HepG2 (cell line): ENCODE data around the gene DENND5A. TPM values are rescaled to one million over a fixed set of nuclear protein-coding genes. Genes with fewer than 3 reads are reported as not detected.
A peak's percentile ranks its signal among the peaks of the same experiment; 100 is the strongest.

Source experiments
- AHR ChIP-seq: IDR thresholded peaks from 2 replicates; pipeline ENCODE4 v1.6.1; 2018; ENCODE audit warnings: missing genetic modification reagents, missing compliant biosample characterization
- ETV5 ChIP-seq: IDR thresholded peaks from 2 replicates; pipeline ENCODE4 v1.6.1; 2018; ENCODE audit warnings: missing biosample characterization, missing genetic modification reagents, inconsistent platforms, borderline replicate concordance
- FOXA3 ChIP-seq: IDR thresholded peaks from 2 replicates; pipeline ENCODE4 v1.6.1; 2016; ENCODE audit warnings: missing genetic modification reagents, missing compliant biosample characterization
- HOXA7 ChIP-seq: sonication (generic); formaldehyde crosslinking; IDR thresholded peaks from 2 replicates; pipeline ENCODE4 v1.8.1; 2022; ENCODE audit warnings: mild to moderate bottlenecking, missing genetic modification reagents, moderate library complexity
- MEIS2 ChIP-seq: sonication (generic); formaldehyde crosslinking; IDR thresholded peaks from 2 replicates; pipeline ENCODE4 v1.9.0; 2021; ENCODE audit warnings: mild to moderate bottlenecking, missing genetic modification reagents
- NFE2L2 ChIP-seq: fragments of 150-350 bp; IDR thresholded peaks from 2 replicates; pipeline ENCODE4 v1.6.1; 2014; ENCODE audit warnings: low read length
- POGZ ChIP-seq: sonication (generic); formaldehyde crosslinking; IDR thresholded peaks from 2 replicates; pipeline ENCODE4 v1.4.0; 2020; ENCODE audit warnings: mild to moderate bottlenecking, missing genetic modification reagents
- ZNF121 ChIP-seq: sonication (generic); formaldehyde crosslinking; IDR thresholded peaks from 2 replicates; pipeline ENCODE4 v1.5.0; 2020; ENCODE audit warnings: mild to moderate bottlenecking, missing genetic modification reagents
- ZNF230 ChIP-seq: sonication (generic); formaldehyde crosslinking; IDR thresholded peaks from 2 replicates; pipeline ENCODE4 v1.4.0; 2020; ENCODE audit warnings: mild to moderate bottlenecking, missing genetic modification reagents
- ZNF274 ChIP-seq: sonication (generic); formaldehyde crosslinking; IDR thresholded peaks from 2 replicates; pipeline ENCODE4 v1.5.1; 2020; ENCODE audit warnings: mild to moderate bottlenecking, missing genetic modification reagents
- ZNF33B ChIP-seq: sonication (generic); formaldehyde crosslinking; IDR thresholded peaks from 2 replicates; pipeline ENCODE4 v1.5.1; 2020; ENCODE audit warnings: mild to moderate bottlenecking, missing genetic modification reagents
- ZNF350 ChIP-seq: sonication (generic); formaldehyde crosslinking; IDR thresholded peaks from 2 replicates; pipeline ENCODE4 v1.4.0; 2020; ENCODE audit warnings: mild to moderate bottlenecking, low read depth, missing genetic modification reagents, borderline replicate concordance
- ZNF430 ChIP-seq: sonication (generic); formaldehyde crosslinking; IDR thresholded peaks from 2 replicates; pipeline ENCODE4 v1.9.0; 2021; ENCODE audit warnings: mild to moderate bottlenecking, missing genetic modification reagents
- ZNF589 ChIP-seq: sonication (generic); formaldehyde crosslinking; conservative IDR thresholded peaks from 2 replicates; pipeline ENCODE4 v1.8.0; 2022; ENCODE audit warnings: mild to moderate bottlenecking, moderate library complexity, missing genetic modification reagents
- ZNF672 ChIP-seq: sonication (generic); formaldehyde crosslinking; IDR thresholded peaks from 2 replicates; pipeline ENCODE4 v1.8.1; 2022; ENCODE audit warnings: missing genetic modification reagents
- ZNF709 ChIP-seq: sonication (generic); formaldehyde crosslinking; IDR thresholded peaks from 2 replicates; pipeline ENCODE4 v1.5.0; 2020; ENCODE audit warnings: mild to moderate bottlenecking, missing genetic modification reagents
- ZNF737 ChIP-seq: sonication (generic); formaldehyde crosslinking; IDR thresholded peaks from 2 replicates; pipeline ENCODE4 v1.5.0; 2020; ENCODE audit warnings: missing genetic modification reagents, mild to moderate bottlenecking, borderline replicate concordance
- ZNF839 ChIP-seq: sonication (generic); formaldehyde crosslinking; IDR thresholded peaks from 2 replicates; pipeline ENCODE4 v1.4.0; 2020; ENCODE audit warnings: missing genetic modification reagents, mild to moderate bottlenecking, borderline replicate concordance
- ZNF850 ChIP-seq: sonication (generic); formaldehyde crosslinking; conservative IDR thresholded peaks from 2 replicates; pipeline ENCODE4 v1.9.0; 2021; ENCODE audit warnings: mild to moderate bottlenecking, missing genetic modification reagents
- polyA plus RNA-seq, 8 experiments: library from polyadenylated mRNA; depleted of rRNA in 3 of 8; stranded (reverse) in 7 of 8; unstranded in 1 of 8; fragments of >200 nt; fragmentation: Illumina TruSeq in 4 of 8; extraction: Trizol in 4 of 8; gene quantifications; 2 replicates each; pipeline versions ENCODE4 v1.2.1 to v1.2.3, GENCODE V29; 2011 to 2016; ENCODE audit warnings: low read depth in 4 of 8, missing spikeins in 1 of 8, mixed read lengths in 1 of 8; ENCODE audit not compliant: insufficient read depth in 1 of 8
- total RNA-seq, 5 experiments: library from RNA; depleted of rRNA; stranded (reverse); fragments of >200 nt; fragmentation: Illumina TruSeq; extraction: Trizol; gene quantifications; 2 replicates each; pipeline ENCODE4 v1.2.3, GENCODE V29; 2016; ENCODE audit warnings: low read depth in 1 of 5
- TF ChIP-seq, protein P1 (sequence below): sonication (generic); formaldehyde crosslinking; IDR thresholded peaks from 2 replicates; pipeline ENCODE4 v1.5.1; 2020; ENCODE audit warnings: mild to moderate bottlenecking, missing genetic modification reagents
- TF ChIP-seq, protein P2 (sequence below): IDR thresholded peaks from 2 replicates; pipeline ENCODE4 v1.6.1; 2016; ENCODE audit warnings: low read depth
- TF ChIP-seq, protein P3 (sequence below): IDR thresholded peaks from 2 replicates; pipeline ENCODE4 v1.6.1; 2012; ENCODE audit warnings: low read depth, low read length, improper control_type of control experiment

Gene DENND5A
- total and polyA plus RNA-seq, 2 of the 13 experiments (the other 11 are each of a cell fraction or from before 2014, with no cell fraction given) = 63.3 to 145 TPM

DNA sequence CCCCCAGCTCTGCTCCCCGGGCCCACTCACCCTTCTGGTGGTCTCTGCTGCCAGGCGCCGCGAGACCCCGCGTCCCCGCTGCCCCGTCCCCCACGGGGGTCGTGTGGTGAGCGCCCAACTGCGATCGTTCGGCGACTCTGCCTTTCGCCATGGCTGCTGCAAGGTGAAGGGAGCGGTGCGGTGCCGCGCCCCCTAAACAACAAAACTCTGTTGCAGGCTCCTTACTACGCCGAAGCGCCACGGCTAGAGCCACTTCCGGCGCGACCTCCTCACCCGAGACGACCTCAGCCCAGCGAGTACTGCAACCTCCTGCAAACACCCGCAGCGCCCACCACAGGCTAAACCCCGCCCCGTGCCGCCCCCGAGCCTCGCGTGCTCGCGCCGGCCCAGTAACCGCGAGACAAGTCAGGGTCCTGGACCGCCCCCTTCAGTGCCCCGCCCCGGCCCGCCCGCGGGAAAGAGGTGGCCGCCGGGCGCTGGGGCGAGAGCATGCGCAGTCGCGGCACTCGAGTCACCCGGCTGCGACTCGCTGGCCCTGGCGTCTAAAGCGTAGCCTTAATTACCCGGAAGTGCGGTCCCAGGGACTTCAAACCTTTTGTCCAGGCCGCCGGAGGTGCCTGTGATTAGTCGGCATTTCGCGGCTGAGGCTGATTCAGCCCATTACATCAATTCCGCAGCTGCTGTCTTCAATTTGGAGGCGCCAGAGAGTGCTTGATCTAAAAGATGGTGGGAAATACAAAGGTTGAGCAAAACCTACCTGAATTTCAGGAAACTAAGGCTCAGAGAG, 49.3 kb upstream of the DENND5A start, which contains the start of gene TMEM41B (continued):
- TF ChIP-seq ZNF33B (CRISPR knock-in tag) (peak; percentile 66; the same call in 1 of the 2 replicates), NFE2L2 (no peak), ZNF850 (CRISPR knock-in tag) (no peak), ZNF672 (CRISPR knock-in tag) (no peak), ZNF230 (peak; percentile 29; the same call in 1 of the 2 replicates), ZNF121 (CRISPR knock-in tag) (peak; percentile 60; the same call in 1 of the 2 replicates), ZNF737 (CRISPR knock-in tag) (no peak), ZNF350 (CRISPR knock-in tag) (peak; percentile 63; the same call in 1 of the 2 replicates), FOXA3 (CRISPR knock-in tag) (peak; percentile 47), ZNF274 (CRISPR knock-in tag) (peak; percentile 68; the same call in 1 of the 2 replicates), MEIS2 (peak; percentile 40), ETV5 (peak; percentile 76; the same call in 1 of the 2 replicates), ZNF430 (CRISPR knock-in tag) (0 out of 2 replicates have a peak, but pooled peaks have one; percentile 7), HOXA7 (CRISPR knock-in tag) (no peak), ZNF709 (no peak; the same call in 1 of the 2 replicates), POGZ (CRISPR knock-in tag) (peak; percentile 83), ZNF839 (peak; percentile 35; the same call in 1 of the 2 replicates), AHR (CRISPR knock-in tag) (0 out of 2 replicates have a peak, but pooled peaks have one; percentile 50), ZNF589 (CRISPR knock-in tag) (no peak)
- TF ChIP-seq, protein P1, sequence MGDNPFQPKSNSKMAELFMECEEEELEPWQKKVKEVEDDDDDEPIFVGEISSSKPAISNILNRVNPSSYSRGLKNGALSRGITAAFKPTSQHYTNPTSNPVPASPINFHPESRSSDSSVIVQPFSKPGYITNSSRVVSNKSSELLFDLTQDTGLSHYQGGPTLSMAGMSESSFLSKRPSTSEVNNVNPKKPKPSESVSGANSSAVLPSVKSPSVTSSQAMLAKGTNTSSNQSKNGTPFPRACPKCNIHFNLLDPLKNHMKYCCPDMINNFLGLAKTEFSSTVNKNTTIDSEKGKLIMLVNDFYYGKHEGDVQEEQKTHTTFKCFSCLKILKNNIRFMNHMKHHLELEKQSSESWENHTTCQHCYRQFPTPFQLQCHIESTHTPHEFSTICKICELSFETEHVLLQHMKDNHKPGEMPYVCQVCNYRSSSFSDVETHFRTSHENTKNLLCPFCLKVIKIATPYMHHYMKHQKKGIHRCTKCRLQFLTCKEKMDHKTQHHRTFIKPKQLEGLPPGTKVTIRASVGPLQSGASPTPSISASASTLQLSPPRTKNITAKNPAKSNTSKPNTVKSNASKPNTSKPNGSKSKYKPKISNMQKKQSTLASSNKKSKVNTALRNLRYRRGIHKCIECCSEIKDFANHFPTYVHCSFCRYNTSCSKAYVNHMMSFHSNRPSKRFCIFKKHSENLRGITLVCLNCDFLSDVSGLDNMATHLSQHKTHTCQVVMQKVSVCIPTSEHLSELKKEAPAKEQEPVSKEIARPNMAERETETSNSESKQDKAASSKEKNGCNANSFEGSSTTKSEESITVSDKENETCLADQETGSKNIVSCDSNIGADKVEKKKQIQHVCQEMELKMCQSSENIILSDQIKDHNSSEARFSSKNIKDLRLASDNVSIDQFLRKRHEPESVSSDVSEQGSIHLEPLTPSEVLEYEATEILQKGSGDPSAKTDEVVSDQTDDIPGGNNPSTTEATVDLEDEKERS (CRISPR knock-in tag) = no peak
- TF ChIP-seq, protein P2, sequence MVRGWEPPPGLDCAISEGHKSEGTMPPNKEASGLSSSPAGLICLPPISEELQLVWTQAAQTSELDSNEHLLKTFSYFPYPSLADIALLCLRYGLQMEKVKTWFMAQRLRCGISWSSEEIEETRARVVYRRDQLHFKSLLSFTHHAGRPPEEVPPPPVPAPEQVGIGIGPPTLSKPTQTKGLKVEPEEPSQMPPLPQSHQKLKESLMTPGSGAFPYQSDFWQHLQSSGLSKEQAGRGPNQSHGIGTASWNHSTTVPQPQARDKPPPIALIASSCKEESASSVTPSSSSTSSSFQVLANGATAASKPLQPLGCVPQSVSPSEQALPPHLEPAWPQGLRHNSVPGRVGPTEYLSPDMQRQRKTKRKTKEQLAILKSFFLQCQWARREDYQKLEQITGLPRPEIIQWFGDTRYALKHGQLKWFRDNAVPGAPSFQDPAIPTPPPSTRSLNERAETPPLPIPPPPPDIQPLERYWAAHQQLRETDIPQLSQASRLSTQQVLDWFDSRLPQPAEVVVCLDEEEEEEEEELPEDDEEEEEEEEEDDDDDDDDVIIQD (CRISPR knock-in tag) = 0 out of 2 replicates have a peak, but pooled peaks have one; percentile 67
- TF ChIP-seq, protein P3, sequence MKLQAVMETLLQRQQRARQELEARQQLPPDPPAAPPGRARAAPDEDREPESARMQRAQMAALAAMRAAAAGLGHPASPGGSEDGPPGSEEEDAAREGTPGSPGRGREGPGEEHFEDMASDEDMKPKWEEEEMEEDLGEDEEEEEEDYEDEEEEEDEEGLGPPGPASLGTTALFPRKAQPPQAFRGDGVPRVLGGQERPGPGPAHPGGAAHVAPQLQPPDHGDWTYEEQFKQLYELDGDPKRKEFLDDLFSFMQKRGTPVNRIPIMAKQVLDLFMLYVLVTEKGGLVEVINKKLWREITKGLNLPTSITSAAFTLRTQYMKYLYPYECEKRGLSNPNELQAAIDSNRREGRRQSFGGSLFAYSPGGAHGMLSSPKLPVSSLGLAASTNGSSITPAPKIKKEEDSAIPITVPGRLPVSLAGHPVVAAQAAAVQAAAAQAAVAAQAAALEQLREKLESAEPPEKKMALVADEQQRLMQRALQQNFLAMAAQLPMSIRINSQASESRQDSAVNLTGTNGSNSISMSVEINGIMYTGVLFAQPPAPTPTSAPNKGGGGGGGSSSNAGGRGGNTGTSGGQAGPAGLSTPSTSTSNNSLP = peak; percentile 80
